ENCODE results near the gene ITPRIP.

- TF ChIP-seq EGR1 (IDR thresholded peaks at IDR 0.05; ENCODE audit: low read depth in 2 of 2) (no peak), RAD21 (IDR thresholded peaks at IDR 0.05) (no peak), CTCF (IDR thresholded peaks at IDR 0.05; ENCODE audit: low read depth, low read length, missing input control) (no peak), HNF4G (IDR thresholded peaks at IDR 0.05) (no peak), REST (IDR thresholded peaks at IDR 0.05) (no peak), YY1 (IDR thresholded peaks at IDR 0.05) (no peak), MAX (IDR thresholded peaks at IDR 0.05) (no peak), NR2F2 (IDR thresholded peaks at IDR 0.05) (no peak), FOXA1 (IDR thresholded peaks at IDR 0.05) (no peak), ATF3 (IDR thresholded peaks at IDR 0.05) (no peak), SP1 (IDR thresholded peaks at IDR 0.05) (no peak)
Measured at GRCh38 chr10:104376784-104377300, 38.6 kb upstream of the ITPRIP start.
